HS-27A (cell line): ENCODE measurements around the gene MBOAT1.

Experiments
- DNase-seq: peaks from one replicate; pipeline ENCODE4 v3.0.0-alpha.2; 2012; ENCODE audit warnings: low read depth, missing footprints

The MBOAT1 gene

DNA sequence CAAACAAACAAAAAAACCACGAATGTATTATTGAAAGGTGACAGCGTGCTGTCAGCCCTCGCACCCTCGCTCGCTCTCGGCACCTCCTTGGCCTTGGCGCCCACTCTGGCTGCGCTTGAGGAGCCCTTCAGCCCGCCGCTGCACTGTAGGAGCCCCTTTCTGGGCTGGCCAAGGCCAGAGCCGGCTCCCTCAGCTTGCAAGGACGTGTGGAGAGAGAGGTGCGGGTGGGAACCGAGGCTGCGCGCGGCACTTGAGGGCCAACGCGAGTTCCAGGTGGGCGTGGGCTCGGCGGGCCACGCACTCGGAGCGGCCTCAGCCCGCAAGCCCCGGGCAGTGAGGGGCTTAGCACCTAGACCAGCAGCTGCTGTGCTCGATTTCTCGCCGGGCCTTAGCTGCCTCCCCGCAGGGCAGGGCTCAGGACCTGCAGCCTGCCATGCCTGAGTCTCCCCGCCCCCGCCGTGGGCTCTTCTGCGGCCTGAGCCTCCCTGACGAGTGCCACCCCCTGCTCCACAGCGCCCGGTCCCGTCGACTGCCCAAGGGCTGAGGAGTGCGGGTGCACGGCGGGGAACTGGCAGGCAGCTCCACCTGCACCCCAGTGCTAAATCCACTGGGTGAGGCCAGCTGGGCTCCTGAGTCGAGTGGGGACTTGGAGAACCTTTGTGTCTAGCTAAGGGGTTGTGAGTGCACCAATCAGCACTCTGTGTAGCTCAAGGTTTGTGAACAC is 20.9 kb upstream of the MBOAT1 start:
- DNase-seq, result no peak

DNA sequence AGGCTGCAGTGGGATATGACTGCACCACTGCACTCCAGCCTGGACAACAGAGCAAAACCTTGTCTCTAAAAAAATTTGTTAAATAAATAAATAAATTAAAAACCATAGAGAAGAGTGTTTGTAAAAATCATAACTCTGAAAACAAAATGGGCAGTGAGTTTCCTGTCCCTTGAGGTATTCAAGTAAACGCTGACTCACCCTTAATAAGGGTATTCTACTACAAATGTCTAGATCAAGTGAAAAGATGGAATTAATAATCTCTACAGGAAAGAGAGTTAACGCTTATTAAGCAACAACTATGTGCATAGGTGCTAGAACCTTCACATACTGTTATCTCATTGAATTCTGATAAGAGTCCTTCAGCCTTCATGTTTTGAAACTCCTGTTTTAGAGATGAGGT is 19.9 kb upstream of the MBOAT1 start:
- no peak for DNase-seq

DNA sequence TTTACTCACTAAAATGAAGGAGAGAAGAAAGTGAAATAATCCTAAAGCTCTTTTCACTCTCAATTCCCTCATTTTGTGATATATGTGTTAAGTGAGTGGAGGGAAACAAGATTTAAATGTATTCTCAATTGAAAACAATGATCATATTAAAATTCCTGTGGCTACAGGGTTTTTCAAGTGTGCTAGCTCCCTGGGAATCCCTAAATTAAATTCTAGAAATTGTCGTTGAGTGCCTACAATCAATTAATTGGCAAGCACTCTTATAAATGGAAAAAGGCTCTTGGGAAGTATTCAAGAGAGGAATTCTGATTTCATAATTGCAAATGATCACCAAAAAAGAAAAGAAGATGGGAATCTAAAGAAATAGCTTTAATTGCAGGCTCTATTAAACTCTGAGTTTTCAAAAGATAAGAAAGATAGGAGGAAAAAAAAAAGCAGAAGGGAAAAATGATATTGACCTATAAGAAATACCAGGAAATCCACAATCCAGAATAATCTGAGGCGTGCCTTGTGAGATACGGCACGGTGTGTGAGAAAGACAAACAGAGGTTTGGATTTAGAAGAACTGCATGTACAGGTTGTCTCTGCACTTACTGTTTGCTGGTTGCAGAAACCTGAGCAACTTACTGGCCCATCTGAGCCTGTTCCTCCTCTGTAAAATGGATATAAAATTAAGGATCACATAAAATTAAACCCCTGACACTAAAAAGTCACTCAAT is 18.3 kb upstream of the MBOAT1 start:
- DNase-seq, result no peak

- no peak for DNase-seq
Measured at GRCh38 chr6:20229881-20230280, 17.6 kb upstream of the MBOAT1 start.

DNA sequence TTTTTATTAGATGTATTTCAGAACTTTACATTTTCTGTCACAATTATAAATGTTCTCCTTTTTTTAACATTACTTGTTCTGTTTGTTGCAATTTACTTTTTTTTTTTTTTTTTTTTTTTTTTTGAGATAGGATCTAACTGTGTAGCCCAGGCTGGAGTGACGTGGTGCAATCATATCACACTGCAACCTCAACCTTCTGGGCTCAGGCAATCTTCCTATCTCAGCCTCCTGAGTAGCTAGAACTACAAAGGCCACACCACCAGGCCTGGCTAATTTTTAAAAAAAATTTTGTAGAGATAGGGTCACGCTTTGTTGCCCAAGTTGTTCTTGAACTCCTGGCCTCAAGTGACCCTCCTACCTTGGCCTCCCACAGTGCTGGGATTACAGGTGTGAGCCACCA is 15.1 kb upstream of the MBOAT1 start:
- DNase-seq, result no peak

- DNase-seq, result no peak
Measured at GRCh38 chr6:20223141-20223540, 10.9 kb upstream of the MBOAT1 start.

DNA sequence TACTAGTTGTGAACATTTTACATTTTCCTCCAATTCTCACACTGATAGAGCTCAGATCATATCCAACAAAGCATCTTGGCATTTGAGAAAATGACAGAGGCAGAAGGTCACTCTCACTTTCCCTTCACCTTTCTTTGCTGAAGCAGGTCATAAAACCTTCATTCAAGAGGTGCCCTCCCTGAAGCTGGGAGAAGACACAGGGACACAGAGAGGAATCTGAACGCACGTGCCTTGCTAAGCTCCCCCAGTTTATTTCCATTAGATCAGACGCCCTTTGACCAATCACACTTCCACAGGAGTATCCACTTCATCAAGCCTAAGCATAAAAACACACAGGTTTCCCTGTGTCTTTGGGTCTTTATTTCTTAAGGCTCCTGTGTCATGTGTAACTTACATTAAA is 9.2 kb upstream of the MBOAT1 start:
- no peak for DNase-seq

GRCh38 chr6:20220359-20220758 is 8.1 kb upstream of the MBOAT1 start:
- DNase-seq, result no peak

- DNase-seq, result no peak
Measured at GRCh38 chr6:20217891-20218290, 5.6 kb upstream of the MBOAT1 start.

- DNase-seq, result no peak
Measured at GRCh38 chr6:20217324-20217855, 5.1 kb upstream of the MBOAT1 start.

DNA sequence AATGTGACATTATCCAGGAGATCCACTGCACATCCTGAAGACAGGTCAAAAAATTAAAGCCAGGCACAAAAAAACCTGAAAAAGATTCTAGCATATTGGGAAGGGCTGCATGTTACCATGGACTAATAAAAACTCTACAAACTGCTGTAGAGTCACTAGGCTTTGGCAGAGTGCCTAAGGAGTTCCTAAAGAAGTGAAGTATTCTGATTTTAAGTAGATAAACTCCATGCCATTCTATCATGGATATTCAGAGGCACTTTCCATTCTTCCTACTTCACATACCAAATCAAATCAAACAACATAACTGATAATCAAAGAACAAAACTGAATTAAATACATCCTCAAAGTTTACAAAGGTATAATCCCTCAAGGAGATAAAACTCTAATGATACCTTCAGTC is 3.0 kb upstream of the MBOAT1 start:
- DNase-seq, result no peak

- DNase-seq, result no peak
Measured at GRCh38 chr6:20213271-20213798, 1.1 kb upstream of the MBOAT1 start.

GRCh38 chr6:20211941-20212391 is 303 bp downstream of the MBOAT1 start:
- no peak for DNase-seq

- peak; percentile 4 for DNase-seq
Measured at GRCh38 chr6:20211037-20211940, 980 bp downstream of the MBOAT1 start.

DNA sequence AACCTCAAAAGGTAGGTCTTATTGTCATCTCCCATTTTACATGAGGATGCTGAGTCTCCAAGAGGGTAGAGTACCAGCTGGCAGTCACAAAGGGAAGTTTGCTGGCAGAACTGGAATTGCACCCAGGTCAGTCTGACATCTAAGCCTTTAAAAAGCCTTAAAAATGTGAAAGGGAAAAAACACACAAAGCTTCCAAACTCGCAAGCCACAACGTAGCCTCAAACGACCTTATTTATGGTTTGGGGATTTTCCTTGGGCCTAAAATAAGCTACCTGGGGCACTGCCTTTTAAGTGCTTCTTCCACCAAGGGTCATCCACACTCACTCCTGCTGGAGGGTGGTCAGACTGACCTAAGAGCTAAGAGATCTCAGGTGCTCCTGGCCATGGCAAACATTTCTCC is 2.1 kb downstream of the MBOAT1 start:
- DNase-seq, result no peak

- DNase-seq, result no peak
Measured at GRCh38 chr6:20208687-20209378, 3.4 kb downstream of the MBOAT1 start.

DNA sequence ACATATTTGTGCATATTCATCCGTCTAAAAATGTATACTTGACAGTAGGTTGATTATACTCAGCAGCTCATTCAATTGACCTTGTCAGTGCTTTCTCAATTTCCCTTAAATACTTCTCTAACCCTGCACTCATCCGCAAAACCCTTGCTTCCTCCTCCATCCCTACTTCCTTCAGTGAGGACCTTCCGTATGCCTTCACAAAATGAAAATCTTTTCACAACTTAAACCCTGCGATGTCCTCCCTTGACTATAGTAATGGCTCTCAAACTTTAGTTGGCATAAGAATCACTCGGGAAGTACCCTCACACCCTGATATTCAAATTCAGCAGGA is 5.2 kb downstream of the MBOAT1 start:
- no peak for DNase-seq

- DNase-seq, result no peak
Measured at GRCh38 chr6:20205722-20206161, 6.5 kb downstream of the MBOAT1 start.

GRCh38 chr6:20204512-20204894 is 7.8 kb downstream of the MBOAT1 start:
- DNase-seq, result no peak

DNA sequence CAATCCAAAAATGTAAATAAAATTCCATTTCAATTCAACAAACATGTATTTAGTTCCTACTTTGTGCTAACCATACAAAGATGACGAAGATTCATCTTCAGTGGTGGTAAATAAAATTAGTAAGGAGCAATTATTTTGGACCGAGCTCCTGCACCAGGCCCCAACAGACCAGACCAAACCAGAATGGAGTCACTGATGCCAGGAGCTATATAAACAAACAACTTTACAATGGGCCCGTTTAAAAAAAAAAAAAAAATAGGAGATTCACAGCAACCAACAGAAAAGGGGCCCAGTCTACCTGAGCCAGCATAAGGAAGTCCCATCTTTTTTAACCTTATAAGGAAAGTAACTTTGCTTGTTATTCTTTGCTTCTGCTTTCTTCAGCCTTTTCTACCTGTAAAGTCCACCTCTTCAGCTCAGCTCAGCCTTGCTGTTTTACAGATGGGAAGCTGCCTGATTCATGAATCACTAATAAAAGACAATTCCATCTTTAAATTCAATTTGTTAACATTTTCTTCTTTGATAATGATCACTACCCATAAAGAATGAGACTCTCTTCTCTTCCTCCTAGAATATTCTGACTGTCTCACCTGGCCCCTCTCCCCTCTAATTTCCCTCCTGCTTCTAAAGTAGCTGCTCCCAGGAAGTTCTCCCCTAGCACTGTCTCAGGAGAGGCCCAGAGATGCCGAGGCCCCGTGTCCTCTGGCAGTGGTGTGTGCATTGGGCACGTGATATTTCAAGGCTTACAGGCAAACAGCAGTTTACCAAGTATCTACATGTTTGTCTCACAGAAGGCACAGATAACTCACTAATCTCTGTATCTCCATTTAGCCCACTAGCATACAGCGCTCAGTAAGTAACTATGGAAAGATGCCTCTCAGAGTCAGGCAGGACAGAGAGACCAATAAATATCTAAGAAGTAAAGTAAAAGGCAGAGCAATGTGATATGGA is 8.4 kb downstream of the MBOAT1 start:
- no peak for DNase-seq
